GM12891 (cell line): ENCODE measurements around the gene KY.

Experiments used
- DNase-seq: peaks from one replicate; pipeline ENCODE4 v3.0.0; 2011; ENCODE audit warnings: low spot score; ENCODE audit not compliant: insufficient read length
- FAIRE-seq: peaks from 2 replicates; lab custom pipeline; 2011; peaks lifted over from hg19 to GRCh38; lab: Jason Lieb, UNC
- PAX5 ChIP-seq: IDR thresholded peaks from 2 replicates; pipeline ENCODE4 v1.6.1; 2011; ENCODE audit warnings: low read length, moderate library complexity, mild to moderate bottlenecking; ENCODE audit not compliant: insufficient read depth, severe bottlenecking
- POLR2A ChIP-seq: IDR thresholded peaks from 2 replicates; pipeline ENCODE4 v1.6.1; 2011; ENCODE audit warnings: low read depth, low read length, control low read depth
- POLR2AphosphoS5 ChIP-seq: IDR thresholded peaks from 2 replicates; pipeline ENCODE4 v1.6.1; 2011; ENCODE audit warnings: low read depth, low read length, control low read depth
- POU2F2 ChIP-seq: IDR thresholded peaks from 2 replicates; pipeline ENCODE4 v1.6.1; 2011; ENCODE audit warnings: low read depth, mild to moderate bottlenecking, control low read depth, low read length, moderate library complexity
- SPI1 ChIP-seq: IDR thresholded peaks from 2 replicates; pipeline ENCODE4 v1.6.1; 2011; ENCODE audit warnings: low read depth, low read length, control low read depth
- TAF1 ChIP-seq: IDR thresholded peaks from 2 replicates; pipeline ENCODE4 v1.6.1; 2011; ENCODE audit warnings: low read depth, low read length, control low read depth

Gene KY

DNA sequence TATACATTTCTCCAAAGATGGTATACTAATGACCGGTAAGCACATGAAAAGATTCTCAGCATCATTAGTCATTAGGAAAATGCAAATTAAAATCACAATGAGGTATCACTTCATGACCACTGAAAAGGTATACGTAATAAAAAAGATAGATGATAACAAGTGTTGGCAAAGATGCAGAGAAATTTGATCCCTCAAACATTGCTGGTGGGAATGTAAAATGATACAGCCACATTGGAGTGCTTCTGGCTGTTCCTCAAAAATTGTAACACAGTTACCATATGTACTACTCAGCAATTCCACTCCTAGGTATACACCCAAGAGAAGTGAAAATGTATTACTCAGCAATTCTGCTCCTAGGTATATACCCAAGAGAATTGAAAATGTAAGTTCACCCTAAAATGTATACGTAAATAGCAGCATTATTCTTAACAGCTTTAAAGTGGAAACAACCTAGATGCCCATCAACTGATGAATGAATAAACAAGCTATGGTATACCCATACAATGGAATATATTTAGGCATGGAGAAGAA, 25.0 kb upstream of the KY start:
- DNase-seq (no peak), FAIRE-seq (no peak)
- no peak for TF ChIP-seq POLR2A
- no peak for TF ChIP-seq POLR2AphosphoS5

DNA sequence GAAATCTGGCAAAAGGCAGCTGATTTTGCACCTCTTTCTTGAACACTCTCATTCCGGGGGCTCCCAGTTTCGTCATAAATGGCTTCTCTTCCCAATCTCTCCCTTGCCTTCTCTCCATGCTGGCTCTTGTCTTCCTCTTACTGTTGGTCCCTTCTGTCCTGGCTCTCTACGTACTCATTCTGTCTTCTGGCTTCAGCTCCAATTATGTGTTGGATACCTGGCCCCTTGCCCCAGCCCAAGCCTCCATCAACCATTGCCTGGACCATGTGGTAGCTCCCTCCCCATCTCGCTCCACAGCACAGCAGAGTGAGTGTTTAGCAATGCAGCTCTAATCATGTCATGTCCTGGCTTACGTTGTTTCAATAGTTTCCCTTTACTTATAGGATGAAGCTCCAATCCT, 21.7 kb upstream of the KY start:
- DNase-seq = no peak
- TF ChIP-seq SPI1 (no peak), POLR2AphosphoS5 (no peak), PAX5 (no peak), TAF1 (no peak), POLR2A (no peak), POU2F2 (no peak)
- no peak for FAIRE-seq

DNA sequence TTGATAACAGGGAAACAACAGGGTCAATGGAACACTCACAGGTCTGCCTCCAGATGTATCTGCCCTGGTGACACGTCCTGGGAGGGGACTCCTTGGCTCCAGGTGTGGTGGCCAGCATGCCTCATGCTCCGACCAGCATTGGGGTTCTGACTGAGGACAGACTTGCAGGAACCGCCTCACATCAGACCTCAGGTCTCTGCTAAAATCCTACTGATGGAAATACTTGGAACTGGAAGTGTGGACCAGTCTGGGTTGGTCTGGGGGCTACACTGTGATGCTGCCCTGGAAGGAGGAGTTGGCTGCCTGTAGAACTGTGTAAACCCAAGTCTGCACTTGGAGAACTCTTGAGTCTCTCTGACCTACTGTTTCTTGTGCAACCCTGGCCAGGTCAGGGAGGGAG, 17.1 kb upstream of the KY start:
- DNase-seq (no peak), FAIRE-seq (no peak)
- TF ChIP-seq POLR2AphosphoS5 = no peak
- no peak for TF ChIP-seq SPI1
- TF ChIP-seq POLR2A = no peak
- no peak for TF ChIP-seq POU2F2
- TF ChIP-seq PAX5 = no peak
- TF ChIP-seq TAF1 = no peak

DNA sequence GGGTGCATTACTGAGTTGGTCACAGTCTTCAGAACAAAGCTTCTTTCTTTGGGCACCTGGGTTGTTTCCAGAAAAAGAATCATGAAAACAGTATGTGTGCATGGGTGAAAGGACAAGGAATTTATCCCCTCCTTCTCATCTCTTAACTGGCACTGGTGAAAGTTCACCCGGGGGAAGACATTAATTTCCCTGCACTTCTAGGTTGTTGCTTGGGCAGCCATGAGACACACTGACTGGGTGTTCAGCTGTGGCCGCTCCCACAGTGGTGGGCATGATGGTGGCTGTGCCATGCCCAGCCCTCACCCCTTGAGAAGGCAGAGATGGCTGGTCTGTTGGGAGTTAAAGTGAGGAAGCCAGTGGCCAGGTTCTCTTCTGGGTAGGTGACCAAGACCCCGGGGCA, 16.6 kb upstream of the KY start:
- DNase-seq (no peak), FAIRE-seq (no peak)
- TF ChIP-seq POLR2AphosphoS5 = no peak
- TF ChIP-seq POU2F2 = no peak
- TF ChIP-seq PAX5 = no peak
- TF ChIP-seq SPI1 = no peak
- no peak for TF ChIP-seq POLR2A
- no peak for TF ChIP-seq TAF1

DNA sequence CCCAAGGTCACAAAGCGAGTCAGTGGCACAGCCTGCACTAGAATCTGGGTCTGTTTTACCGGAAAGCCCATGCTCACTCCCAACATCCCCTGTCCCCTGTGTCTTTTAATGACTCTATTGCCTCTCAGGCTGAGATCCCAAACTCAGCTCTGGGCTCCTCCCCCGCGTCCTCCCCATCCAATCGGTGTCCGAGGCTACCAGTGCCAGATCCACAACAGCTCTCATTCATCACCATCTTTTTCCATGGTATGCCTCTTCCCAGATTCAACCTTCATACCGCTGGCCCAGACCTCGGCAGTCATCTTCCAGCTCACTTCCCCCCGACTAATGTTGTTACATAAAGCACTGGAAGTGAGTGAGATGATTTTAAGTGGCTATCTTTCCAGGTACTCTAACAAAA, 16.1 kb upstream of the KY start:
- no peak for DNase-seq
- TF ChIP-seq PAX5 (no peak), POU2F2 (no peak), SPI1 (no peak), POLR2A (no peak), POLR2AphosphoS5 (no peak), TAF1 (no peak)
- no peak for FAIRE-seq

DNA sequence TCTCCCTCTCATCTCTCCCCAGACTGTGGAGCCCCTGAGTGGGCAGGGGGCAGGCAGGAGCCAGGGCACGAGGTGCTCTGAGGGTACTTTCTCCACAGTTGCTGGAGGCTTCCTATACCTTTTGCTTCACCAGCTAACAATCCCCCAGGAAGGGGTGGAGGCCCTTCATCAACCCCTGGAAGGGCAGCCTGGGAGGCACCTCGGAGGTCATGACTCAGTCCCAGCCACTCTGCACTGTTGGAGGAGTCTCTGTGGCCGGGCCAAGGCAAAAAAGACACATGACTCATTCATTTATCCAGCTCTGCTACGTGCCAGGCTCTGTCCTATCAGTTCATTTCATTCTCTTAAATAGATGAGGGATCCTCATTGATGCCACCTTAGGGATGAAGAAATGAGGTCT, 15.6 kb upstream of the KY start:
- FAIRE-seq (no peak), DNase-seq (no peak)
- TF ChIP-seq POLR2AphosphoS5 = no peak
- TF ChIP-seq PAX5 = no peak
- no peak for TF ChIP-seq TAF1
- no peak for TF ChIP-seq POLR2A
- no peak for TF ChIP-seq SPI1

DNA sequence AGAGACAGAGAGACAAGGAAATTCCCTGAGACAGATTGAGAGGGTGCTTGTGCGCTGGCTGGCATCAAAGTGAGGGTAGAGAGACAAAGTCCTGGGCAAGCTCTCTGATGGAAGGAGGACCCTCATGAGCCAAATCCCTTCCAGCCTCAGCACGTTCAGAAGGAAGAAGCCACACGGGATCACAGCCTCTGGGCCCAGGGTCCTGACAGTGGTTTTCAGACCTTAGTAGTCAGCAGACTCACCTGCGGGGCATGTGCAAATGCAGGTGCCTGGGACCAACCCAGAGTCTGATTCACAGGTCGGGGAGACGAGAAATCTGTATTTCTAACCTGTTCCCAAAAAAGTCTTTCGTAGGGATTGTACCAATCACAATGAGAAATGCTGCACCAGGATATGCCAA, 15.2 kb upstream of the KY start:
- TF ChIP-seq TAF1 (no peak), POLR2A (no peak), POLR2AphosphoS5 (no peak), POU2F2 (no peak), SPI1 (no peak), PAX5 (no peak)
- FAIRE-seq = no peak
- DNase-seq = no peak

DNA sequence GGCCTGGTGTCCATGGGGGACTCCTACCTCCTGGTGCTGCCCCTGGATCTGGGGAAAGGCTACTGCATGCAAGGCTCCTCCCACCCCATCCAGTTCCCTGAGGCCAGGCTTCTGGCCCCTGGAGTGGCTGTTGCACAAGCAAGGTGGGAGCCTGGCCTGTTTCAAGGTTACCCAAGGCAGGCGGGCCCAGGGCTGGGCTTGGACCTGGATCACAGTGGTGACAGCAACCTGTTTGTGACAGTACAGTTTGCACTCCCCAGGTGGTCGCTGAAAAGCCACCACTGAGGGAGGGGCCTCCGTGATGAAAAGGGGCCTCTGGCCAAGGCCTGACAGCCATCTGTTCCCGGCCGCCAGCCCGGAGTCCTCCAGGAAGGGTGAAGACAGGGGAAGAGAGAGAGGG, 14.4 kb upstream of the KY start:
- no peak for TF ChIP-seq POLR2AphosphoS5
- TF ChIP-seq SPI1 = no peak
- no peak for TF ChIP-seq PAX5
- no peak for TF ChIP-seq POU2F2
- TF ChIP-seq TAF1 = no peak
- TF ChIP-seq POLR2A = no peak
- FAIRE-seq (no peak), DNase-seq (no peak)

DNA sequence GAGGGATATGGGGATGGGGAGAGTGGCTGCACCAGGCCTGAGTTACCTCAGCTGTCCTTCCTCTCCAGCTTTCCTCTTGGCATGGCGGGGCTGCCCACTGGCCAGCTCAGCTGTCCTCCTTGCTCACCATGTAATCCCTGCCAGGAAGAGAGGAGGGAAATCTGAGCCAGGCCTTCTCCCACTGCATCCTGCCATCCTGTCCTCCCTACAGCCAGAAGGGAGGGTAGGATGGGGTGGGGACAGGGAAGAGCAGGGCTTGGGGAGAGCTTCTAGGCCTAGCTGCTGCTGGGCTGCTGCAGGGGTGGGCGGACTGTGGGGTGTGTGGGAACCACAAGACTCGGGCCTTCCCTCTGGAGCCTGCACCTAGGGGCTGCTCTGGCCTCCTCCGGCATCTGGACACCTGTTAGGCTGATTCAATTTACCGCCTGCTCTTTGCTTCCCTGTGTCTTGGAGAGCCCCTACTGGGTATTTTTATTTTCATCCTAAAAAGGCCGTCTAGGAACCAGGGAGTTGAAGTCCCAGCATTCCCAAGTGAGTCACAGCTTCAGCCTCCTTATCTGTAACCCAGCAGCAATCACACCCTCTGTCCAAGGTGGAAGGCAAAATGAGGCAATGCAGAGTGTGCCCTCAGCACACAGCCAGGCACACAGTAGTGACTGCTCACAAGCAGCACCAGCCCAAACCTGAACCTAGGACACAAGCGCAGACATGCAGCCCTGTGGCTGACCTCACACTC, 13.1 kb upstream of the KY start:
- TF ChIP-seq POU2F2 (no peak), TAF1 (no peak), SPI1 (no peak), PAX5 (no peak), POLR2AphosphoS5 (no peak), POLR2A (no peak)
- FAIRE-seq (no peak), DNase-seq (no peak)

DNA sequence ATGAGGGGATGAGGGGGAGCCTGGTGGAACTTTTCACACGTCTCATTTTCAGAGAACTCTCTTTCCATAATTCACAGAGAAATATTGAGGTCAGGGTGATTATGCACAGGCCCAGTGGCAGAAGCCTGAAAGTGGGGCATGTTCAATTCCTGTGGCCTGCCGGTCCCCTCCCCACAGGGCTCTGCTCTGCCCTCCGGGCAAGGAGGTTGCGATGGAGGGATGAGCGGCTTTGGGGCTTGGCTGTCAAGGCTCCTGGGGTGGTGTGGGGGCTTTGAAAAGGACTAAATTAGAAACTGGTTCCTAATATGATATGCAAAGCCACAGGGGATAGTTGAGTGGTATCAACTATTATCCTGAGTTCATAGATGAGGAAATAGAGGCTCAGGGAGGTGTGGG, 9.2 kb upstream of the KY start:
- no peak for TF ChIP-seq POU2F2
- no peak for TF ChIP-seq POLR2AphosphoS5
- TF ChIP-seq PAX5 = no peak
- FAIRE-seq (no peak), DNase-seq (no peak)
